Measurements from ENCODE around the gene IFT88.
A peak's percentile ranks its signal among the peaks of the same experiment; 100 is the strongest.

IFT88 gene

DNA sequence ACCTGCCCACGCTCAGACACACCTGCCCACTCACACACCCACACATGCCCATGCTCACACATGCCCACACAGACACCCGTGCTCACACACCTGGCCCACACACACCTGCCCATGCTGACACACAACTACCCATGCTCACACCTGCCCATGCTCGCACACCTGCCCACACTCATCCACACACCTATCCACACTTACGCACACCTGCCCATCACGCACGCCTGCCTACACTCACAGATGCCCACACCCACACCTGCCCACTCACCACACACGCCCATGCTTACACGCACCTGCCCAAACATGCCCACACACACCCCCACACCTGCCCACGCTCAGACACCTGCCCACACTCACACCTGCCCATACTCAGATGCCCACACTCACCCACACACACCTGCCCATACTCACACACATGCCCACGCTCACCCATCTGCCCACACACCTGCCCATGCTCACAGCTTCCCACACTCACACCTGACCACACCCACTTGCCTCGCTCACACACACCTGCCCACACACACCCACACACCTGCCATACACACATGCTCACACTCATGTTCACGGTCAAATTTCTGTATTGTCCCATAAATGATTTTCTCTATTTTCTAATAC lies 152.1 kb downstream of the IFT88 start:
- TF ChIP-seq, protein P1, sequence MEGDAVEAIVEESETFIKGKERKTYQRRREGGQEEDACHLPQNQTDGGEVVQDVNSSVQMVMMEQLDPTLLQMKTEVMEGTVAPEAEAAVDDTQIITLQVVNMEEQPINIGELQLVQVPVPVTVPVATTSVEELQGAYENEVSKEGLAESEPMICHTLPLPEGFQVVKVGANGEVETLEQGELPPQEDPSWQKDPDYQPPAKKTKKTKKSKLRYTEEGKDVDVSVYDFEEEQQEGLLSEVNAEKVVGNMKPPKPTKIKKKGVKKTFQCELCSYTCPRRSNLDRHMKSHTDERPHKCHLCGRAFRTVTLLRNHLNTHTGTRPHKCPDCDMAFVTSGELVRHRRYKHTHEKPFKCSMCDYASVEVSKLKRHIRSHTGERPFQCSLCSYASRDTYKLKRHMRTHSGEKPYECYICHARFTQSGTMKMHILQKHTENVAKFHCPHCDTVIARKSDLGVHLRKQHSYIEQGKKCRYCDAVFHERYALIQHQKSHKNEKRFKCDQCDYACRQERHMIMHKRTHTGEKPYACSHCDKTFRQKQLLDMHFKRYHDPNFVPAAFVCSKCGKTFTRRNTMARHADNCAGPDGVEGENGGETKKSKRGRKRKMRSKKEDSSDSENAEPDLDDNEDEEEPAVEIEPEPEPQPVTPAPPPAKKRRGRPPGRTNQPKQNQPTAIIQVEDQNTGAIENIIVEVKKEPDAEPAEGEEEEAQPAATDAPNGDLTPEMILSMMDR (IDR thresholded peaks at IDR 0.05; ENCODE audit: insufficient read depth, low read depth, low read length, missing control alignments) = no peak
- no peak overlapping the region for H3K4me3 ChIP-seq (ENCODE audit: low read length)
- no peak for DNase-seq (ENCODE audit: low read depth)

DNA sequence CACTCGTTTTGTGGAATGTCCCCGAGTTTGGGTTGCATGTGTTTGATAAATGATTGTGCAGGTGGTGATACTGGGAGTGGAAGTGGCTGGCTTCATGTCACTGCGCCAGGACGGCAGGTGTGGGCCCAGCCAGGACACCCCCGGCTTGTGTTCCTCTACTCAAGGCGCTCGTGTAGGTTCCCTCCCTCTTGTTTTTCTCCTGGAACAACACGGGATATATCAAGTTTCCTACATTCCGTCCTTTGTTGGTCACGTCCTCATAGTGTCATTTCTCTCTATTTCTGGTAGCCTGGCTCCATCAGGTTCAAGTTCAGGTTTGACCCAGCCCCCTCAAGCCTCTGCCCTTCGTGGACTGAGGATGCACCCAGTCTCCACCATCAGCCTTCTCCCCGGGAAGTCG lies 152.8 kb downstream of the IFT88 start:
- DNase-seq (ENCODE audit: low read depth) = no peak
- TF ChIP-seq, protein P1 (IDR thresholded peaks at IDR 0.05; ENCODE audit: insufficient read depth, low read depth, low read length, missing control alignments) = no peak
- H3K4me3 ChIP-seq (ENCODE audit: low read length) = no peak overlapping the region

DNA sequence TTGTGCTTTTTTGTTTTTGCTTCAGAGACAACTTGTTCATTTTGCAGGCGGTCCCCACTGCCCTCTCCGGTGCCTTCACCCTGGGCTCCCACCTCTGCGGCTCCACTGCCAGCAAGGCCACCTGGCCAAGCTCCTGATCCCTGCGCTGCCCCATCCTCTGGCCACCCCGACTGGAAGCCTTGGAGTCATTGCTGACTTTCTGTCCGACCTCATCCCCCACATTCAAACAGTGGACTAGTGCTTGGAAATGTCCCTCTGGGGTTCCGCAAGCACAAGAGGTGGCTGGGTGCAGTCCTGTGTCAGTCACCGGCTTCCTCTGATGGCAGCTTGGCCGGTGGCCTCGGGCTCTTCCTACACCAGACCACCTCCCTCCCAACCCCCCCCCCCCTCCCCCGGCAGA lies 153.5 kb downstream of the IFT88 start:
- no peak overlapping the region for H3K4me3 ChIP-seq (ENCODE audit: low read length)
- no peak for DNase-seq (ENCODE audit: low read depth)
- TF ChIP-seq, protein P1 (IDR thresholded peaks at IDR 0.05; ENCODE audit: insufficient read depth, low read depth, low read length, missing control alignments) = no peak

DNA sequence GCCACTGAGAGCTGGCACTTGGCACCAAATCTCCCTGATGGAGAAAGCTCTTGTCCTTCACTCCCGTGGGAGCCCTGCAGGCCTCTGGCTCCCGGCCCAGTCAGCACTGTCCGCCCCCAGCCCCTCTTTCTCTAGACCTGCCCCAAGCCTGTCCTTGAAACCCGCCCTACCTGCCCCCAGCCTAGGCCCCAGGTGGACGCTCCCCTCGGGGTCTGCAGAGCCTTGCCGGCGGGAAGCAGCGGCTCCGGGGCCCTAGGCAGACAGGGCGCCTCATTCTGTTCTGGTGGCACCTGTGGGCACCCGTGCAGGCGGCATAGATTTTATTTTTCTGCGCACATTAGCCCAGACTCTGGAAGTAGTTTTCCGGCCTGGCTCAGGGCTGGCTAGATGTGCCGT lies 154.1 kb downstream of the IFT88 start:
- no peak overlapping the region for H3K4me3 ChIP-seq (ENCODE audit: low read length)

DNA sequence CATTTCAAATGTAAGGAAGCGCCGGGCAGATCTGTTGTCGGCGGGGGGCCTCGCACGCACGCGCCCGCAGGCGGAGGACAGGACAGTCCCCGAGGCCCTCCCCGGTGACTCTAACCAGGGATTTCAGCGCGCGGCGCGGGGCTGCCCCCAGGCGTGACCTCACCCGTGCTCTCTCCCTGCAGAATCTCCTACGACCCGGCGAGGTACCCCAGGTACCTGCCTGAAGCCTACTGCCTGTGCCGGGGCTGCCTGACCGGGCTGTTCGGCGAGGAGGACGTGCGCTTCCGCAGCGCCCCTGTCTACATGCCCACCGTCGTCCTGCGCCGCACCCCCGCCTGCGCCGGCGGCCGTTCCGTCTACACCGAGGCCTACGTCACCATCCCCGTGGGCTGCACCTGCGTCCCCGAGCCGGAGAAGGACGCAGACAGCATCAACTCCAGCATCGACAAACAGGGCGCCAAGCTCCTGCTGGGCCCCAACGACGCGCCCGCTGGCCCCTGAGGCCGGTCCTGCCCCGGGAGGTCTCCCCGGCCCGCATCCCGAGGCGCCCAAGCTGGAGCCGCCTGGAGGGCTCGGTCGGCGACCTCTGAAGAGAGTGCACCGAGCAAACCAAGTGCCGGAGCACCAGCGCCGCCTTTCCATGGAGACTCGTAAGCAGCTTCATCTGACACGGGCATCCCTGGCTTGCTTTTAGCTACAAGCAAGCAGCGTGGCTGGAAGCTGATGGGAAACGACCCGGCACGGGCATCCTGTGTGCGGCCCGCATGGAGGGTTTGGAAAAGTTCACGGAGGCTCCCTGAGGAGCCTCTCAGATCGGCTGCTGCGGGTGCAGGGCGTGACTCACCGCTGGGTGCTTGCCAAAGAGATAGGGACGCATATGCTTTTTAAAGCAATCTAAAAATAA lies 154.7 kb downstream of the IFT88 start:
- TF ChIP-seq, protein P1 (IDR thresholded peaks at IDR 0.05; ENCODE audit: insufficient read depth, low read depth, low read length, missing control alignments) = no peak
- DNase-seq (ENCODE audit: low read depth) = peak; percentile 65
- H3K4me3 ChIP-seq (ENCODE audit: low read length) = peak overlapping the region; percentile 34

More for the DNA sequence above, 154.1 kb downstream of the IFT88 start:
- TF ChIP-seq, protein P1 (IDR thresholded peaks at IDR 0.05; ENCODE audit: insufficient read depth, low read depth, low read length, missing control alignments) = no peak
- no peak for DNase-seq (ENCODE audit: low read depth)

DNA sequence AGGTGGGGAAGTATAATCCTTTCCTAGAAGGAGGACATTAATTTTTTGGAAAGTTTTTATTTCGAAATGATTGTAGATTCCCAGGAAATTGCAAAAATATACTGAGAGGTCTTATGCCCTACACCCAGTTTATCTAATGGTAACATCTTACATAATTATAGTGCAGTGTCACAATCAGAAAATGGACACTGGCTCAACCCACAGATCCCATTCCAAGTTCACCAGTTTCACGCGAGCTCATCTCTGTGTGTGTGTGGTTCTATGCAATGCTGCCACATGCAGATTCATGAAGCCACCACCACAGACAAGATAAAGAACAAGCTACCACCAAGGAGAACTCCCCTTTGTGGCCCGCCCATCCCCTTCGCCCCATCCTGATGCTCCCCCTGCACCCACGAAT lies 160.9 kb downstream of the IFT88 start:
- DNase-seq (ENCODE audit: low read depth) = no peak
- H3K4me3 ChIP-seq (ENCODE audit: low read length) = no peak overlapping the region
- TF ChIP-seq, protein P1 (IDR thresholded peaks at IDR 0.05; ENCODE audit: insufficient read depth, low read depth, low read length, missing control alignments) = no peak

Data from epithelial cell of esophagus (primary cell).